ENCODE measurements around the gene GALNT17. TPM values are rescaled to one million over a fixed set of nuclear protein-coding genes. Genes with fewer than 3 reads are reported as not detected.

Gene GALNT17
- total RNA-seq, 1 donor from 2014 or later, result not detected

DNA sequence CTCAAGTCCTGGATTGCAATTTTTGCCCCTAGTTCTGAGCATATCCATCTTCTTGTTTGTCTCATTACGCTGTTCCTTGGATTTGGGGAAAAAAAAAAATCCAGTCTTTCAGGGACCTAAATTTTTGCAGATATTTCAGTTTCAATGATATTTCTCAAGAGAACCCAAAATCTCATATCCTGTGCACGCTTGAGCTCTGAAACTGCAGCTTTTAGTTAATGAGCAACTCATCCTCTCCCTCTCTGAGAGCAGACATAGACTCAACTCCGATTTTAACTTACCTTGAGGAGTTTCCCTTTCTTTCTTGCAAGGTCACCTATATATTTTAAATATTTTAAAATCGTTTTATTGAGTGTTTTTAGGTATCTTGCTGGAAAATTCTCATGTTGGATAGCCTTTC, 200.3 kb downstream of the GALNT17 start:
- intact Hi-C loops (cut with micrococcal nuclease), result no loop called here

DNA sequence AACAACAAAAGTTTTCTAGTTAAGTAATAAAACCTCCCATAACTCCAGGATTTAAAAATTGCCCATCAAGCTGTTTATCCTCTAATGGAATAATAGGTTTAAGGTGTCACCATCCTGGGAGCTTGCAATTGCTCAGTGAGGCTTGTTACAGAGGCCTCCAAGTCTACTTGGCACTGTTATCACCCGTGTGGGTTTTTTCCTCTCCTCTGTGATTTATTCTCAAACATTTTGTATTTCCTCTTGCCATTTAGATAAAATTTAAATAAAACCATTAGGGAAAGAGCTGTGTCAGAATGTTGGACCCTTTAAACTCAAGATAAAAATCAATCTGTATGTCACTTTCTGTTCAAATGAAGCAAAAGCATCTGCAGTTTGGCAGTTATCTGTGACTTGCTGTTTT, 202.6 kb downstream of the GALNT17 start:
- intact Hi-C loops (cut with micrococcal nuclease), result no loop called here

GRCh38 chr7:71338866-71339265, 206.9 kb downstream of the GALNT17 start:
- intact Hi-C loops (cut with micrococcal nuclease), result no loop called here

GRCh38 chr7:71339924-71340323, 208.0 kb downstream of the GALNT17 start:
- intact Hi-C loops (cut with micrococcal nuclease), result no loop called here

- intact Hi-C loops (cut with micrococcal nuclease), result no loop called here
These were observed 210.3 kb downstream of the GALNT17 start for GRCh38 chr7:71342202-71342601.

DNA sequence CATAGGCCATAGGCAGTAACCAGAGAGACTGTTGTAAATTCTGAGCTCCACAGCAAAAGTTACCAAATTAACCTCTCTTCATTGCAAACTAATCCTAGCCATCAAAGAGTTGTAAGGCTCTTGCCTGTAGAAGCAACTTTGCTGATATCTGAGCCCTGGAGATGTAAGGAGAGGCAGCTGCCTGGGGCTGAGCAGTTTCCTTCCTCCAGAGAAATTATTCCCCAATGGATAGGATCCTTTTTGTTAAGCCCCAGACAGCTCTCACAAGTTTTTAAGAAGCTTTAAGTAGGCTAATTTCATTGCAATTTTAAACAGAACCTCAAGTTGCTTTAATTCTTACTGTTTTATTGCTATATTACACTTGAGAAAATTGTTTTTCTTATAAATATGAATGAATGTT, 211.1 kb downstream of the GALNT17 start:
- intact Hi-C loops (cut with micrococcal nuclease), result no loop called here

DNA sequence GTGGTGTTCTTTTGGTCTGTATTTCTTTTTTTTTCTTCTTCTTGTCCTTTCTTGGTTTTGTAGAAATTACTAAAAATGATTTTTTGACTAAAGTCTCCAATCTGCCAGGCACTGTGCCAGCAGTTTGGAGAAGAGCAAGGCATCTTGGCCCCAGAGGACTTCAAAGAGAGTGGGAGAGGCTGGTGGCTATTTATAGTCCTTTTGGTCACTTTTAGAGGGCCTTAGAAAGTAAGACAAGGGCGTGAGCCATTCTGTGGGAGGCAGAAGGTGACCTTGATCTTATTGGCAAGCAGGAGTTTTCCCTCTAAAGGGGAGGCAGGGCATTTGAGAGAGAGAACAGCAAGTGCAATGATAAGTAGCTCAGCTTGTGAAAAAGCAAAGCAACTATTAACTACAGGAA, 211.9 kb downstream of the GALNT17 start:
- intact Hi-C loops (cut with micrococcal nuclease), result no loop called here

GRCh38 chr7:71345117-71345884, 213.4 kb downstream of the GALNT17 start:
- intact Hi-C loops (cut with micrococcal nuclease), result no loop called here

GRCh38 chr7:71348821-71349681, 217.1 kb downstream of the GALNT17 start:
- intact Hi-C loops (cut with micrococcal nuclease), result no loop called here

- intact Hi-C loops (cut with micrococcal nuclease), result no loop called here
These were observed 217.9 kb downstream of the GALNT17 start for GRCh38 chr7:71349682-71350481.

- intact Hi-C loops (cut with micrococcal nuclease), result no loop called here
These were observed 218.7 kb downstream of the GALNT17 start for GRCh38 chr7:71350680-71351079.

DNA sequence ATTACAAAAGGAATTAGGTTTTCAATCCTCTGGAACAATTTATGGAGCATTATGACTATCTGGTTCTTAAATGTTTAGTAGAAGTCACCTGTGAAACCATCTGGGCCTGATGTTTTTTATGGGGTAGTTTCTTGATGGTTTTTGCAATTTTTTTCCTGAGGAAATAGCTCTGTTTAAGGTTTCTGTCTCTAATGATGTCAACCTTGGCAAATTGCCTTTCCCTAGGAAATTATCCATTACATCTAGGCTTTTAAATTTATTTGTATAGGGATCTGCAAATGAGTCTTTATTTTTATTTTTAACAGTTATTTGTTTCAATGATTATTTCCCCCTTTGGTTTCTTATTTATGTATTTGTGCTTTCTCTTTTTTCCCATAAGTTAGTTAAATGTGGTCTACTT, 222.8 kb downstream of the GALNT17 start:
- intact Hi-C loops (cut with micrococcal nuclease), result no loop called here

GRCh38 chr7:71361451-71362032, 229.6 kb downstream of the GALNT17 start:
- intact Hi-C loops (cut with micrococcal nuclease), result no loop called here

GRCh38 chr7:71362240-71362639, 230.3 kb downstream of the GALNT17 start:
- intact Hi-C loops (cut with micrococcal nuclease), result no loop called here

DNA sequence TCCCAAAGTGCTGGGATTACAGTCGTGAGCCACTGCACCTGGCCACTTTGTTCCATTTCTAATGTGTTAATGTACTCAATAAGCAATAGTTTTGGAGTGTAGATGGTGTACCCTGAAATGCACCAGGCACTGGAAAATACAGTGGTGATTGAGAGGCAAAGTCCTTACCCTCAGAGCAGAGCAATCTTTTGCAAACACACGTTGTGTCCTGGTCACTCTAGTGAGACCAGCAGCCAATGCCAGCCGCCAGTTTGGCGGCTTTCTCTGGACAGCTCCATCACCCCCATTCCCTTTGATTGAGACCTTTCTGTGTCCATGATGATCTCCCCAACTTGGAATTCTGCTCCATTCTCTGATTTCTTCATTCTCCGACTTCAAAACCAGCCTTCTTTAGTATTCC, 231.3 kb downstream of the GALNT17 start:
- intact Hi-C loops (cut with micrococcal nuclease), result no loop called here

GRCh38 chr7:71363627-71364026, 231.7 kb downstream of the GALNT17 start:
- intact Hi-C loops (cut with micrococcal nuclease), result no loop called here

DNA sequence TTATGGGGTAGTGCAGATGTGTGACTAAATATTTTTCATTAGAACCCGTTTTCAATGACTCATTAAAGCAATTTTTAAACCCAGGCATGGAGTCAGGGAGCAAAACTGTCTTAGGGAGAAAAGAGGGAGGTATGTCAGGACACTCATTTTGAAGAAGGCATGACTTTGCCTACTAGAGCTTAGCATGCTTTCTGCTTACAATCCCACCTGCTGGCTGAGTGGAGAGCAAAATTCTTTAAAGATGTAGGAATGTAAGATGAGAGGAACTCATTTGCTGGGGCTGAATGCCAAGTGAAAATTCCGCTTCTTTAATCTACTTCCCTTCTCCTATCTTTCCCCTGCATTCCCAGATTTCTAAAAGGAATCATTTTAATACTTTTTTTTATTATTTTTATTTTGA, 232.6 kb downstream of the GALNT17 start:
- intact Hi-C loops (cut with micrococcal nuclease), result no loop called here

- intact Hi-C loops (cut with micrococcal nuclease), result no loop called here
These were observed 241.0 kb downstream of the GALNT17 start for GRCh38 chr7:71372991-71373390.

DNA sequence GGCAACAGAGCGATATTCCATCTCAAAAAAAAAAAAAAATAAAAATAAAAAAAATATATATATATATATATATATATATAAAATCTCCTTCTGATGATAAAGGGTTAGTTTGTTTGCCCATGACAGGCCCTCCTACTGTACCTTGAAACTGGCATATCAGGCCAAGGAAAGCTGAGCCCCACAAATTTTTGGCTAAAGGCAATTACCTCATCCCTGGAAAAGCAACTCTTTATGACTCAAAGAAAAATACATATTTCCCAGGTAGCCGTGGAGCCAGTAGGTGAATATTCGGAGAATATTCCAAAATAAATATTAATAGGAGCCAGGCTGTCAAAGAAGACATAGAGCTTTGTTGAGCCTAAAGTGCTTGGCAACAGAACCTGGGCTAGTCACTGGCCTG, 245.1 kb downstream of the GALNT17 start:
- intact Hi-C loops (cut with micrococcal nuclease), result no loop called here

GRCh38 chr7:71377469-71377868, 245.5 kb downstream of the GALNT17 start:
- intact Hi-C loops (cut with micrococcal nuclease), result no loop called here

GRCh38 chr7:71384094-71384493, 252.2 kb downstream of the GALNT17 start:
- intact Hi-C loops (cut with micrococcal nuclease), result no loop called here
